ENCODE measurements around the gene RAB22A.
"Not testable (repeated sequence)": the region's sequence is repeated elsewhere in the genome, so short reads cannot be mapped to it uniquely, and the experiment has no call there.

The RAB22A gene

GRCh38 chr20:58349570-58349969, 40.1 kb downstream of the RAB22A start:
- H3K4me3 ChIP-seq (ENCODE audit: low read depth, low read length): no peak overlapping the region
- no peaks in the 10 kb centered on the region for H3K4me1 ChIP-seq (ENCODE audit: control insufficient read depth, insufficient read depth, low read length)
- no peaks in the 10 kb centered on the region for H3K27me3 ChIP-seq (ENCODE audit: control insufficient read depth, insufficient read depth, low read length)
- no peak overlapping the region for H3K27ac ChIP-seq (ENCODE audit: low read depth, low read length)
- no peak overlapping the region for H3K9ac ChIP-seq (ENCODE audit: low read depth, low read length)
- H3K9me3 ChIP-seq (ENCODE audit: control insufficient read depth, insufficient read depth, low read length): no peaks in the 10 kb centered on the region
- peaks cover 27% of the 10 kb centered on the region for H3K36me3 ChIP-seq (ENCODE audit: control insufficient read depth, insufficient read depth, low read length)

GRCh38 chr20:58352468-58352867, 43.0 kb downstream of the RAB22A start:
- no peak overlapping the region for H3K9ac ChIP-seq (ENCODE audit: low read depth, low read length)
- no peak overlapping the region for H3K4me3 ChIP-seq (ENCODE audit: low read depth, low read length)
- H3K4me1 ChIP-seq (ENCODE audit: control insufficient read depth, insufficient read depth, low read length): no peaks in the 10 kb centered on the region
- no peaks in the 10 kb centered on the region for H3K9me3 ChIP-seq (ENCODE audit: control insufficient read depth, insufficient read depth, low read length)
- no peaks in the 10 kb centered on the region for H3K27me3 ChIP-seq (ENCODE audit: control insufficient read depth, insufficient read depth, low read length)
- no peak overlapping the region for H3K27ac ChIP-seq (ENCODE audit: low read depth, low read length)
- H3K36me3 ChIP-seq (ENCODE audit: control insufficient read depth, insufficient read depth, low read length): peaks cover 22% of the 10 kb centered on the region

DNA sequence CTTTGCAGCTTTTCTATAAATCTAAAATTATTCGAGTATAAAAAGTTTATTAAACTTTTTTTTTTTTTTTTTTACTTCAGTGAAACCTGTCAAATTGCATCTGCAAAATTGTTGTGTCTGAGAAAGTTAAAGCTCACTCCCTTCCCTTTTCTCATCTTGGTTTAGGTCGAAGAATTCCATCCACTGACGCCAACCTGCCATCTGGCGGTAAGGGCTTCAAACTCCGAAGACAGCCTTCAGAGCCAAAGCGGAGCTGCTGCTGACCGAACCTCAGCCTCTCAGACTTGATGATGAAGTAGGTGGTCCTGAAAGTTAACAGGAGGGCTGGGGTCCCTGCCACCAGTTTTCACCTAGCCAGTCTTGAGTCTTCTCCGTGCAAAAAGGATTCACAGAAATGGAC, 49.9 kb downstream of the RAB22A start:
- H3K9me3 ChIP-seq (ENCODE audit: control insufficient read depth, insufficient read depth, low read length): no peaks in the 10 kb centered on the region
- H3K36me3 ChIP-seq (ENCODE audit: control insufficient read depth, insufficient read depth, low read length): peaks cover 36% of the 10 kb centered on the region
- H3K27me3 ChIP-seq (ENCODE audit: control insufficient read depth, insufficient read depth, low read length): no peaks in the 10 kb centered on the region
- H3K4me1 ChIP-seq (ENCODE audit: control insufficient read depth, insufficient read depth, low read length): no peaks in the 10 kb centered on the region
- no peak overlapping the region for H3K9ac ChIP-seq (ENCODE audit: low read depth, low read length)
- H3K4me3 ChIP-seq (ENCODE audit: low read depth, low read length): no peak overlapping the region
- no peak overlapping the region for H3K27ac ChIP-seq (ENCODE audit: low read depth, low read length)

DNA sequence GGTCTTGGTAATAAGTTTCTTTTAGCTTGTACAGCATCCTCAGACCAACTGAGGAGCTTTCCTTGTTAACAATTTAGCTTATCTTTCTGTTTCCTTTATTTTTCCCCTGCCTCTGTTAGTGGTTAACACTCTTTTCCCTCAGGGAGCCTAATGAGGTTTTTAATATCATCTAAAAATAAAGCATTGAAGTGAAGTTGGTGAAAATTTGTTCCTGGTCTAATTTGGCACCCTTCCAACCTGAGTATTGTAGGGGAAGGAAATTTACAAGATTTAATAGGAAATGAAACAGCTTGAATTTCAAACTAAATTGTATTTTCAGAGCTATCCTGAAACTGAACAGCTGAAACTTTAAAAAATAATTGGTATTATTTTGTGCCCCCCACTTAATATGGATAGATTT, 51.4 kb downstream of the RAB22A start:
- H3K27ac ChIP-seq (ENCODE audit: low read depth, low read length): no peak overlapping the region
- H3K4me3 ChIP-seq (ENCODE audit: low read depth, low read length): no peak overlapping the region
- H3K27me3 ChIP-seq (ENCODE audit: control insufficient read depth, insufficient read depth, low read length): no peaks in the 10 kb centered on the region
- no peak overlapping the region for H3K9ac ChIP-seq (ENCODE audit: low read depth, low read length)
- H3K9me3 ChIP-seq (ENCODE audit: control insufficient read depth, insufficient read depth, low read length): no peaks in the 10 kb centered on the region
- no peaks in the 10 kb centered on the region; the same call in 1 of the 2 replicates for H3K4me1 ChIP-seq (ENCODE audit: control insufficient read depth, insufficient read depth, low read length)
- peaks cover 25% of the 10 kb centered on the region for H3K36me3 ChIP-seq (ENCODE audit: control insufficient read depth, insufficient read depth, low read length)

DNA sequence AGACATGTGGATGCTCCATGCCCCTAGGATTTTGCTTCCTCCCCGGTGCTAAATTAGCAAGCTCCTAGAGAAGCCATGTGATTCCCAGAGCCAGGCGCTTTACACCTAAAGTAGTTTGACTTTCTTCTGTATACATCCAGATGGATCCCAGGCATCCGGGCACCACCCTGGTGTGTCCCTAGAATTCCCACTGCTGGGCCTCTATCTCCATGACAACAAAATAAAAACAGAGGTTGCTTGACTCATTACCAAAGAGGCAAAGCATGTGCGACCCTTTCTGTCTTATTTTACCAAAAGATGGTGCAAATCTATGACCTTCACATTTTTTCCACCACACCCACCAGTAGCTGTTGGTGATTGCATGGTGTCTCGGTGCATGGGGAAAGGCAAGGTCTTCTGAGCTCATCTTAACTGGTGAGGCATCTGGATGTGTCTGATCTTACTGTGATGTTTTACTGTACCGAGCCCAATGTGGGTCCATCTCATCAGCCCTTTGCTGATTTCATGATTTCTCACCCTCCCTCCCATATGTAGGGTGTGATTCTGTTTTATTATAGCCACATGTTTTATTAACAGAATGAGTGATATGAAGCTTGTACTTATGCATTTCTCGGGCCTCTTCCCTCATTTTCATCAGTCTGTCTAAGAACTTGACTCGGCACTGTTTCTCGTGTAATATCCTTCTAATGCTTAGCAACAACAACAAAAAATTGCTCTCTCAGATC, 52.1 kb downstream of the RAB22A start:
- Histone ChIP-seq H3K9ac (ENCODE audit: low read depth, low read length) (no peak overlapping the region), H3K27ac (ENCODE audit: low read depth, low read length) (no peak overlapping the region), H3K36me3 (ENCODE audit: control insufficient read depth, insufficient read depth, low read length) (peaks cover 21% of the 10 kb centered on the region), H3K9me3 (ENCODE audit: control insufficient read depth, insufficient read depth, low read length) (no peaks in the 10 kb centered on the region), H3K4me3 (ENCODE audit: low read depth, low read length) (no peak overlapping the region), H3K4me1 (ENCODE audit: control insufficient read depth, insufficient read depth, low read length) (no peaks in the 10 kb centered on the region; the same call in 1 of the 2 replicates), H3K27me3 (ENCODE audit: control insufficient read depth, insufficient read depth, low read length) (no peaks in the 10 kb centered on the region)

- Histone ChIP-seq H3K27me3 (ENCODE audit: control insufficient read depth, insufficient read depth, low read length) (no peaks in the 10 kb centered on the region), H3K9ac (ENCODE audit: low read depth, low read length) (no peak overlapping the region), H3K4me3 (ENCODE audit: low read depth, low read length) (no peak overlapping the region), H3K4me1 (ENCODE audit: control insufficient read depth, insufficient read depth, low read length) (no peaks in the 10 kb centered on the region; the same call in 1 of the 2 replicates), H3K27ac (ENCODE audit: low read depth, low read length) (no peak overlapping the region), H3K9me3 (ENCODE audit: control insufficient read depth, insufficient read depth, low read length) (no peaks in the 10 kb centered on the region), H3K36me3 (ENCODE audit: control insufficient read depth, insufficient read depth, low read length) (peaks cover 21% of the 10 kb centered on the region)
Measured at GRCh38 chr20:58362206-58362516, 52.6 kb downstream of the RAB22A start.

- H3K36me3 ChIP-seq (ENCODE audit: control insufficient read depth, insufficient read depth, low read length): peaks cover 21% of the 10 kb centered on the region
- H3K4me3 ChIP-seq (ENCODE audit: low read depth, low read length): no peak overlapping the region
- no peaks in the 10 kb centered on the region; the same call in 1 of the 2 replicates for H3K4me1 ChIP-seq (ENCODE audit: control insufficient read depth, insufficient read depth, low read length)
- no peak overlapping the region for H3K27ac ChIP-seq (ENCODE audit: low read depth, low read length)
- H3K9me3 ChIP-seq (ENCODE audit: control insufficient read depth, insufficient read depth, low read length): no peaks in the 10 kb centered on the region
- H3K27me3 ChIP-seq (ENCODE audit: control insufficient read depth, insufficient read depth, low read length): no peaks in the 10 kb centered on the region
- no peak overlapping the region for H3K9ac ChIP-seq (ENCODE audit: low read depth, low read length)
Measured at GRCh38 chr20:58362970-58363369, 53.5 kb downstream of the RAB22A start.

GRCh38 chr20:58366866-58367265, 57.4 kb downstream of the RAB22A start:
- no peaks in the 10 kb centered on the region; the same call in 1 of the 2 replicates for H3K4me1 ChIP-seq (ENCODE audit: control insufficient read depth, insufficient read depth, low read length)
- H3K36me3 ChIP-seq (ENCODE audit: control insufficient read depth, insufficient read depth, low read length): 0 out of 2 replicates have a peak, but pooled peaks cover 4% of the 10 kb centered on the region
- H3K27ac ChIP-seq (ENCODE audit: low read depth, low read length): no peak overlapping the region
- H3K4me3 ChIP-seq (ENCODE audit: low read depth, low read length): no peak overlapping the region
- no peaks in the 10 kb centered on the region for H3K9me3 ChIP-seq (ENCODE audit: control insufficient read depth, insufficient read depth, low read length)
- H3K9ac ChIP-seq (ENCODE audit: low read depth, low read length): no peak overlapping the region
- no peaks in the 10 kb centered on the region for H3K27me3 ChIP-seq (ENCODE audit: control insufficient read depth, insufficient read depth, low read length)

DNA sequence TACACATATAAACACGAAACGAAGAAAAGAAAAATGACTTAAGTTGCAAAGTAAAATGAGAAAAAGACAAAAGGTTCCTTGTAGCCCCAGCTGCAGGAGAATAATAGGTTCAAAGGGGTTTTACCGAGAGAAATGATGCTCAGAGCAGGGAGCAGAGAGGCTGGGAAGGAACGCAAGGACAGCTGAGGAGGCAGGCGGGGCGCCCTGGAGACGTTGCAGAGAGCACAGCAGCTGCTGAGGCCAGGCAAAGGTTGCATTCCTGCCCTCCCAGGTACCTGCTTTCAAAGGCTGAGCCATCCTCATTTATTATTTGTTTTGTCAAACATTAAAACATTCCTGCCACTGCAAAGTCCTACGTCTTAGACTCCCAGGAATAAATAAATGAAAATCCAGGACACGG, 63.3 kb downstream of the RAB22A start:
- Histone ChIP-seq H3K4me1 (ENCODE audit: control insufficient read depth, insufficient read depth, low read length) (peaks cover 39% of the 10 kb centered on the region), H3K27me3 (ENCODE audit: control insufficient read depth, insufficient read depth, low read length) (no peaks in the 10 kb centered on the region), H3K9ac (ENCODE audit: low read depth, low read length) (no peak overlapping the region), H3K9me3 (ENCODE audit: control insufficient read depth, insufficient read depth, low read length) (no peaks in the 10 kb centered on the region), H3K4me3 (ENCODE audit: low read depth, low read length) (no peak overlapping the region), H3K27ac (ENCODE audit: low read depth, low read length) (no peak overlapping the region), H3K36me3 (ENCODE audit: control insufficient read depth, insufficient read depth, low read length) (no peaks in the 10 kb centered on the region)

- H3K27me3 ChIP-seq (ENCODE audit: control insufficient read depth, insufficient read depth, low read length); H3K9ac ChIP-seq (ENCODE audit: low read depth, low read length); H3K27ac ChIP-seq (ENCODE audit: low read depth, low read length); H3K36me3 ChIP-seq (ENCODE audit: control insufficient read depth, insufficient read depth, low read length); H3K9me3 ChIP-seq (ENCODE audit: control insufficient read depth, insufficient read depth, low read length); H3K4me3 ChIP-seq (ENCODE audit: low read depth, low read length): not testable (repeated sequence)
- peaks cover 39% of the 10 kb centered on the region for H3K4me1 ChIP-seq (ENCODE audit: control insufficient read depth, insufficient read depth, low read length)
Measured at GRCh38 chr20:58373296-58373695, 63.8 kb downstream of the RAB22A start.

GRCh38 chr20:58374027-58374850, 64.7 kb downstream of the RAB22A start:
- no peaks in the 10 kb centered on the region for H3K9me3 ChIP-seq (ENCODE audit: control insufficient read depth, insufficient read depth, low read length)
- H3K36me3 ChIP-seq (ENCODE audit: control insufficient read depth, insufficient read depth, low read length): no peaks in the 10 kb centered on the region
- H3K27me3 ChIP-seq (ENCODE audit: control insufficient read depth, insufficient read depth, low read length): no peaks in the 10 kb centered on the region
- peak overlapping the region; percentile 17; the same call in 1 of the 2 replicates for H3K9ac ChIP-seq (ENCODE audit: low read depth, low read length)
- no peak overlapping the region for H3K27ac ChIP-seq (ENCODE audit: low read depth, low read length)
- peak overlapping the region; percentile 28; the same call in 1 of the 2 replicates for H3K4me3 ChIP-seq (ENCODE audit: low read depth, low read length)
- peaks cover 39% of the 10 kb centered on the region for H3K4me1 ChIP-seq (ENCODE audit: control insufficient read depth, insufficient read depth, low read length)

All from HUES48 (cell line).